Activated T-cell treated with anti-CD3 and anti-CD28 coated beads for 48 hours (primary cell): ENCODE results near the gene MRI1.

Experiments used
- DNase-seq: peaks from one replicate; pipeline ENCODE4 v3.0.0-alpha.2; 2020; ENCODE audit warnings: low read depth

Gene MRI1

DNA sequence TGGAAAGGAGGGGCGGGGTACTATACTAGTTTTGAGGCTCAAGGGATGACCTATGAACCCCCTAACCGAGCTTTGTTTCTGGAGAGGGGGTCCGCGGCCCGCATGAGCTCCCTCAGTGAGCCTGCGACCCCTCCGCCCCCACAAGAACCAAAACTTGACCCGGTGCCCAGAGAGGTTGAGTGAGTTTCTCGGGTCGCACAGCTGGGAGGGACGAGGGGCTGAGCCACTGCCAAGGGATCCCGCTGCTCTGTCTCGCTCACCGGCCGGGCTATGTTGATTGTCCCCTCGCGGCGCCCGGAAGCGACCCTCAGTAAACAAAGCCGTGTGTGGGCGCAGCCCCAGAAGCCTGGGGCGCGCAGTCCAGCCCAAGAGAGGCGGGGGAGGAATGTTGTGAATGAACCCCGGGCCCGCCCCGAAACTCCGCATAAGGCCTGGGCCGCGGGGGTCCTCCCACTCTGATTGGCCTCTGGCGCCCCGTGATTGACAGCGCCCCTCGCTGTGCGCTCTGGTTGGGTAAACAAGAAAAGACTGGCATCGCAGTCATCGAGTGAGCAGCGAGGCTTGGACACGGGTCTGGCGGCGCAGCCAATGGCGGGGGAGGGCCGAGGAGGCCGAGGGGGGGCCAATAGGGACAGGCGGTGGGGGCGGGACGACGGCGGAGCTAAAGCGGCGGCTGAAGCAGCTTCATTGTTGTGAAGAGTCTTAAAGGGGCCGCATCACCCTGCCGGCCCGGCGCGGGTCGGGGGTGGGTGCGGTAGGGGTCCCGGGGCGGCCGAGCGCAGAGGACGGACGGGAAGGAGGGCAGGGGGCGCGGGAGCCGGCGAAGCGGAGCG lies 30.7 kb downstream of the MRI1 start, which contains the start of gene ZSWIM4:
ZSWIM4 (plus strand) TSS at position 687 of the 833 bp plus-strand sequence. CDS start 206 bp downstream, outside the sequence.
- peak; percentile 95 for DNase-seq

DNA sequence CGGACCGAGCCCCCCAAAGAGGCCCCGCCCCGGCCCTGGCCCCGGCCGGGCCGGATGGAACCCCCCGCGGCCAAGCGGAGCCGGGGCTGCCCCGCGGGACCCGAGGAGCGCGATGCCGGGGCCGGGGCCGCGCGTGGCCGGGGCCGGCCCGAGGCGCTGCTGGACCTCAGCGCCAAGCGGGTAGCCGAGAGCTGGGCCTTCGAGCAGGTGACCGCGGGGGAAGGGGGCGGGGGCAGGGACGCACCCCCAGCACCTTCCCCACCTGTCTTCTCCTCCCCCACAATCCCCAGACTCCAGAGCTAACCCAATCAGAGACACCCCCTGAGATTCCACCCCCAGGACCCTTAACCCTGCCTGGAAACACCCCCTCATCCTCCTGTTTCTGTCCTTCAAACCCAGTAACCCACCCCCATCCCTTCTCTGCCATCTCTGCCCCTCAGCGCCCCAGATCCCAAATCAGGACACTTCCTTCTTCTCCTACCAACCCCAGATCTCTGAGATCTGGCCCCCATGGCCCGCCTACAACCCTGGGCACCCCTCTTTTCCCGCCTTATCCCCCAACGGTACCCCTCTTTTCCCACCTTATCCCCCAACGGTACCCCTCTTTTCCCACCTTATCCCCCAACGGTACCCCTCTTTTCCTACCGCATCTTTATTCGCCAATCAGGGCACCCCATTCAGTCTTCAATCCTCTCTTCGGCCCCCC lies 31.4 kb downstream of the MRI1 start:
- DNase-seq: no peak

DNA sequence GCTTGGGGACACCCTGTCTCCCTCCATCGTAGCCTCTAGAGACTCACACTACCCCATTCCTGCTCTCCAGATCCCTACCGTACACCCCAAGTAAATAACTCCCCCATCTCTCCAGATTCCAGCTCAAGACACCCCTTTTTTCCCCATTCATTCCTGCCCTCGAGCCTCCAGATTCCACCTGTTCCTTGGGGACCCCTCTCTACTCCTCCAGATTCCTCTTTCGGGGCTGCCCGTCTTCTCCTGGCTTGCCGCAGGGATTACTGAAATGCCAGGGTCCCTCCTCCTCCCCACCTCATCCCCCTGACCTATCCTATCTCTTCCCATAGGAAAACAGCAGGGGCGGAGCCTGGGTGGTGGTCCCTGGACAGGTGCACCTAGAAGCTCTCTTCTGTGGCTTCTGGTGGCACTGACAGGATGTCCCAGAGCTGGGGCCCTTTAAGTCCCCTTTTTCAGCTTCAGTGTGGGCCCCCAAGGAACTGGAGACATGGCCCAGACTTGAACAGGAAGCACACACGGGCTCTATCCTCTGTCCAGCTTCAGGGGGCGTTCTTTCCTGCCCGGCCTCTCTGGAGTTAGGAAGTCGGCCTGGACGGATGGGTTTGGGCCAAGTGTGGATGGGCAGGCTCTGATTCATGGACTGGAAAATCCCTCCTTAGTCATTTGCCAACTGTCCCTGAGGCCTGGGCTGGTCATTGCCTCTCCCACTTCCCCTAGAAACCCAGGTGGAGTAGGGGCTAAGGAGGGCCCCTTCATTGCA lies 32.2 kb downstream of the MRI1 start:
- no peak for DNase-seq

DNA sequence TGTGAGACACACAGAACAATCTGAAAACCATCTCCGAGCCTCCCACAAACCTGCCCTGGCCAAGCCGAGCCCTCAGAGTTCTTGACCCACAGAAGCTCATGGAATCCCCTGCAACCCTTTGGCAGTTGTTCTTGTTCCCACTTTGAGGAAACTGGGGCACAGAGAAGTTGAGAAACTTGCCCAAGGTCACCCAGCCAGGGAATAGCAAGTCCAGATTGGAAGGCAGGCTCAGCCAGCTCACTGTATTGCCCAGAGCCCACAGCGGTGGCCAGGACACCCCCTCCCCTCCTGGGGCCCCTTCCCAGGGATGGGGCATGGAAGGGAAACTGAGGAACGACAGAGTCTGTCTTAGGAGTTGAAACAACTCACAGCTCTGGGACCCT lies 32.7 kb downstream of the MRI1 start:
- no peak for DNase-seq

DNA sequence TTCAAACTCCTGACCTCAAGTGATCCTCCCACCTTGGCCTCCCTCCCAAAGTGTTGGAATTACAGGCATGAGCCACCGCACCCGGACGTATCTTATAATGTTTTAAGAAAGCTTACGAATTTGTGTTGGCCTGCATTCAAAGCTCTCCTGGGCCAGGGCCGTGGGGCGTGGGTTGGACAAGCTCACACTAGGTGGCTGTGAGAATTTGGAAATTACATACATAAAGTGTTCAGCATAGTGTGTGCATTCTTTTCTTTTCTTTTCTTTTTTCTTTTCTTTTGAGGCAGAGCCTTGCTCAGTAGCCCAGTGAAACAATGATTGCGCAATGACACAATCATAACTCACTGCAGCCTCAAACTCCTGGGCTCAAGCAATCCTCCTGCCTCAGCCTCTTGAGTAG lies 33.5 kb downstream of the MRI1 start:
- DNase-seq: no peak

DNA sequence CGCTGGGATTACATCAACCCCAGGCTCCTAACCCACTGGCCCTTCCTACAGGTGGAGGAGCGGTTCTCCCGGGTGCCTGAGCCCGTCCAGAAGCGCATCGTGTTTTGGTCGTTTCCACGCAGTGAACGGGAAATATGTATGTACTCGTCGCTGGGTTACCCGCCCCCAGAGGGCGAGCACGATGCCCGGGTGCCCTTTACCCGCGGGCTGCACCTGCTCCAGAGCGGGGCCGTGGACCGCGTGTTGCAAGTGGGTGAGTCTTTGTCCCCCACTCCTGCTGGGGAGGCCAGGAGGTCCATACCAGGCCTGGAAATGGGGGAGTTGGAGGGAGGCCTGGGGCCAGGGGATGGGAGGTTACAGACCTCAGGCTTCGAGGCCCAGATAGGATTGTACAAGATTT lies 35.3 kb downstream of the MRI1 start:
- DNase-seq: no peak

DNA sequence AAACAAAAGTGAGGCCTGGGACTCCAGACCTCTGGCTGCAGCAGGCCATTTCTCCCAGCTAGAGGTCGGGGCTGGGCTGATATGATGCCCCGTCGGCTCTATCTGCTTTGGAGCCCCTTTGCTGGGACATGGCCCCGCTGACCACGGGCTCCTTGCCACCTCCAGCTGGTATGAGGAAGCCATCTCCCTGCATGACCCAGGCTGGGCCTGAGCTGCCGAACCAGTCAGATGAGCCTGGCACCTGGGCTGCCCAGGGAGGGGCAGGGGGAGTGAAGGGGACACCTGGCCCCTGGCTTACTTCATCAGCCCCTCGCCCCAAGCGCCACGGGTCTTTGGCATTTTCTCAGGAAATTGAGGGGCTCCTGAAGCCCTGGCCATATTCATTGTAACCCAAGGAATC lies 38.7 kb downstream of the MRI1 start:
- DNase-seq: no peak

DNA sequence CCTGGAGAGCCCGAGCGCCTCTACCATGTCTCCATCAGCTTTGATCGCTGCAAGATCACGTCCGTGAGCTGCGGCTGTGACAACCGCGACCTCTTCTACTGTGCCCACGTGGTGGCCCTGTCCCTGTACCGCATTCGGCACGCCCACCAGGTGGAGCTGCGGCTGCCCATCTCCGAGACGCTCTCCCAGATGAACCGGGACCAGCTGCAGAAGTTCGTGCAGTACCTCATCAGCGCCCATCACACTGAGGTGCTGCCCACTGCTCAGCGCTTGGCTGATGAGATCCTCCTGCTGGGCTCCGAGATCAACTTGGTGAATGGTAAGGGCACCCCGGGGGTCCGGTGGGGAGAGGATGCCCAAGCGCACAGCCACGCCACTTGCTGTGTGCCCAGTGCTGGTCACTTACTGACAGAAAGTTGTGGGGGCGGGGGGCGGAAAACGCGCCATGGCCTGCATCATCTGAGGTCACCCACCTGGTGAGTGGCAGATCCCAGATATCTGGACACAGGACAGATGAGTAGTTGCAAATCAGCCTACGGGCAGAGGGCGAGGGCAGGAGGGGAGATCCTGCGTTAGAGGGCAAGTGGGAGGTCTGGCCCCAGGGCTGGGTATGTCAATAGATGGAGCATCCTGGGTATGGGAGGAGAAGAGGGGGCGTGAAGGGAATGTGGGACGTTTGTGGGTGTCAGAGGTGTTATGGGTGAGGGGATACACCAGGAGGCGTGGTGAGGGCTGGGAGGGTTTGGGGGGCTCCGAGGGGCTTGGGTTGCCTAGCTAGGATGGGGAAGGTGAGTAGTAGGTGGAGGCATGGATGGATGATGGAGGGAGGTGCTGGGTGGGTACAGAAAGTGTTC lies 40.7 kb downstream of the MRI1 start:
- no peak for DNase-seq

DNA sequence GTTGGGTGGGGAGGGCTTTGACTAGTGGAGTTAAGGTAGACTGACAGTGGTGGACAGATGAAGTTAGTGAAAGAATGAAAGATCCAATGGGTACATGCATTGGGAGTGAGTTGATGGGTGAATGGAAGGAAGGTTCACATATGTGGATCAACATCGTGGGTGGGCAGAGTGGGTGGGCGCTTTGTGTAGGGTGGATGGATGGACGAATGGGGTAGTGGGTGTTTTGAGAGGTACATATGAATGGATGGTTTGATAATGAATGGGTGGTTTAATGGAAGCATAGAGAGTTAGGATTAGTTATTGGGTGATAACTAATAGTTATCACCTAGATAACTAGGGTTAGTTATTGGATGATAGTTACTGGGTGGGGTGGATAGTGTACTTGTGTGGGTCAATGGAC lies 42.4 kb downstream of the MRI1 start:
- DNase-seq: no peak

DNA sequence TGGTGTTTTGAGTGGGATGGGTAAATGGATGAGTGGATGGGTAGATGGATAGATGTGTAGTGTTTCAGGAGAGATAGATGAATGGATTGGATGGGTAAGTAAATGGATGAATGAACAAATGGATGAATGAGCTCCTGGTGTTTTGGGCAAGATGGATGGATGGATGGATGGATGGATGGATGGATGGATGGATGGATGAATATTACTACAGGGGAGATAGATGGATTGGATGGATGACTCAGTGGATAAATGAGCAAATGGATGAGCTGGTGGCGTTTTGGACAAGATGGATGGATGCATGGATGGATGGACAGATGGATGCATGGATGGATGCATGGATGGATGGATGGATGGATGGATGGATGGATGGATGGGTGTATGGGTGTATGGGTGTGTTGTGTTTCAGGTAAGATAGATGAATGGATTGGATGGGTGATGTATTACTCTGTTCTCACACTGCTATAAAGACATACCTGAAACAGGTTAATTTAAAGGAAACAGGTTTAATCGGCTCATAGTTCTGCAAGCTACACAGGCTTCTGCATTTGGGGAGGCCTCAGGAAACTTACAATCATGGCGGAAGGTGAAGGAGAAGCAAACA lies 43.2 kb downstream of the MRI1 start:
- DNase-seq: no peak

DNA sequence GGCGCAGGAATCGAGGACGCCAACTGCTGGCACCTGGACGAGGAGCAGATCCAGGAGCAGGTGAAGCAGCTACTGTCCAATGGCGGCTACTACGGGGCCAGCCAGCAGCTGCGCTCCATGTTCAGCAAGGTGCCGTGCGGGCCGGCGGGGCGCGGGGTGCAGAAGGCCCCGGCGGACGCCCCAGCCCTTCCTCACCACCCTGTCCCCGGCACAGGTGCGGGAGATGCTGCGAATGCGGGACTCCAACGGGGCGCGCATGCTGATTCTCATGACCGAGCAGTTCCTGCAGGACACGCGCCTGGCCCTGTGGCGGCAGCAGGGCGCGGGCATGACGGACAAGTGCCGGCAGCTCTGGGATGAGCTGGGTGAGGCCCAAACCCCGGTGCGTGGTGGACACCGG lies 44.5 kb downstream of the MRI1 start:
- DNase-seq: no peak

DNA sequence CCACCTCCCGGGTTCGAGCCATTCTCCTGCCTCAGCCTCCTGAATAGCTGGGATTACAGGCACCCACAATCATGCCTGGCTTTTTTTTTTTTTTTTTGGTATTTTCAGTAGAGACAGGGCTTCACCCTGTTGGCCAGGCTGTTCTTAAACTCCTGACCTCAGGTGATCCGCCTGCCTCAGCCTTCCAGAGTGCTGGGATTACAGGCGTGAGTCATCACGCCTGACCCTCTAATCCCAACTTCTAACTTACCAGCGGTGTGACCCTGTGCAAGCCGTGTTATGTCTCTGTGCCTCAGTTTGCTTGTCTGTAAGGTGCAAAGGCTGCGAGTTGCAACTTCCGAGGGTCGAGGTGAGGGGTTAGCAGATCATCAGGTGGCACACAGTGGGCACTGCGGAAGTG lies 48.2 kb downstream of the MRI1 start:
- DNase-seq: no peak

DNA sequence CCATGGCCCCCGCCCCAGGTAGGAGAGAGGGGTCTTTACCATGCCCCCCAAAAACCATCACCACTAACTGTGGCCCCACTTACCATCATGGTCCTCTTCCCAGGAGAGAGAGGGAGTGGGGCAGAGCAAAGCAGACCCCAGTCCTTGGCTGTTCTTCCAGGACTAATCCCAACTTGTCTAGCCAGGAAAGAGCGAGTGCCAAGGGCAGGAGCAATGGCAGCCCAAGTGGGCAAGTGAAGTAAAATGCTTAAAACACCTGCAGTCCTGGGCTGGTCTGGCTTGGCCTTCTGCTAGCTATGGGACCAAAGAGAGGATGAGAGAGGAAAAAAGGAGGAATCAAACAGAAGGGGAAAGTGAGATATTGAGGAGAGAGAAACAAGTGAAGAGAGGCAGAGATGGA lies 48.8 kb downstream of the MRI1 start:
- DNase-seq: no peak

DNA sequence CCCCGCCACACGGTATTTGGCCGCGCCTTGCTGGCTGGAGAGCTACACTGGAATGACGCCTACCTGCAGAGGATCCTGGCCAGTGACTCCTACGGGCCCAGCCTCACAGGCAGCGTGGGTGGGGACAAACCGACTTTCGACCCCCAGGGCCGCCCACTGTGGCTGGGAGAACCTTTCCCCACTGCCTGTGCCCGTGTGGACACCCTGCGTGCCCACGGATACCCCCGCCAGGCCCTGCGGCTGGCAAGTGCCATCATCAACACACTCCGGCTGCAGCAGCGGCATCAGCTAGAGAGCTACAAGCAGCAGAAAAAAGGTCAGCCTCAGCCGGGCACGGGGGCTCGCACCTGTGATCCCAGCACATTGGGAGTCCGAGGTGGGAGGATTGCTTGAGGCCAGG lies 50.2 kb downstream of the MRI1 start:
- no peak for DNase-seq

DNA sequence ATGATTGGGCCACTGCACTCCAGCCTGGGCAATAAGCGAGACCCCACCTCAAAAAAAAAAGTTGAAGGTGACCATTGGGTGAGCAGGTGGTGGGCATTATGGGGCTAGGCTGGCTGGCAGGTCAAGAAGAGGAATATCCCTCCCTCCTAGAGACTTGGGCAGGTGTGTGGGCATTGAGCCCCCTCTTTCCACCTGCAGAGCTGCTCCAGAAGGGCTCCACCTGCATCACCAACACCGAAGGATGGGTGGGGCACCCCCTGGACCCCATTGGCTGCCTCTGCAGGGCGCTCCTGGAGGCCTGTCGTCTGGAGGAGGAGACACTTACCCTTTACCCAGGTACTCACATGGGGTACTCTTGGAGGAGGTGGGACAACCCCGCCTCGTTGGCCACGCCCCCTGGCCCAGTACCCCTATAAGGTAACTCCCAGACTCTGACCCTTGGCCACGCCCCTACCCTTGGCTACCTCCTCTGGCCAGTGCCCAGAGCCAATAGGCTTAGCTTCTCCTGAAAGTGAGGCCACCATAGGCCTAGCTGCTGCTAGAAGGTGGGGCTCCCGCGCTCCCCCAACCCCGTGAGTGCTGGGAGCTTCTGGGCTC lies 52.8 kb downstream of the MRI1 start:
- no peak for DNase-seq

DNA sequence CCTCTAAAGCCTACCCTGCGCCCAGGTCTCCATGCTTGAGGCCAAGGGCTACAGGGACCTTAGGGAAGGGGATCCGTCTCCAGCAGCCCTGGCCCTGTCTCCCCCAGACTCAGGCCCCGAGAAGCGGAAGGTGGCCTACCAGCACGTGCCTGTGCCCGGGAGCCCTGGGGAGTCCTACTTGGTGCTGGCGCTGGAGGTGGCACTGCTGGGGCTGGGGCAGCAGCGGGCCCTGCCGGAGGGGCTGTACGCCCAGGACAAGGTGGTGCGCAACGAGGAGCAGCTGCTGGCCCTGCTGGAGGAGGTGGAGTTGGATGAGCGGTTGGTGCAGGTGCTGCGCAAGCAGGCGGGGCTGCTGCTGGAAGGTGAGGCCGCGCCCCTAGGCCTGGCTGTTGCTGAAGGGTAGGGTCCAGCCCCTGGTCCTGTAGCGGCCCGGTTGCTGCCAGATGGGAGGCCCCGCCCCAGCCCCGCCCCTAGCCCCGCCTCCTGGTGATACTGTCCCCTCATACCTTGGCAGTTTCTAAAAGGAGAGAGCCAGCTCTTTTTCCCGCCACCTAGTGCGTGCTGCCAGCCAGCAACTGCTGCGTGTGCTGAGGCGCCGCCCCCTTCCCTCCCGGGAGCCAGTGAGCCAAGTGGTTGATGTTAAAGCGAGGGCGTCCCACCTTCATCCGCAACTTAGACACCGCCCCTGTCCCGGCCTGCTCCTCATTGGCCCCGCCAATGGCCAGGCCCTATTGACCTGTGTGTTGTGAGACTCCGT lies 53.5 kb downstream of the MRI1 start:
- DNase-seq: no peak

DNA sequence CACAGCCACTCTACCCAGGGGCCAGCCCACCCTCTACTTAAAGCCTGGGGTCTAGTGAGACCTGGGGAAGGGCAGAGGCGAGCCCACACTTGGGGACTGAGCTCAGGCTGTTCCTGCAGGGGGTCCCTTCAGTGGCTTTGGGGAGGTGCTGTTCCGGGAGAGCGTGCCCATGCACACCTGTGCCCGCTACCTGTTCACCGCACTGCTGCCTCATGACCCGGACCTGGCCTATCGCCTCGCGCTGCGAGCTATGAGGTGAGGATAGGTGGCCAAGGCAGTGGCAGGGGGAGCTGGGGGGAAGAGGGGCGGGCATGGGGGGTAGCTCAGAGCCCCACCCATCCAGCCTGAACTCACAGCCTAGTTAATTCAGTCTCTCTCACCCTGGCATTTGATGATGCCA lies 54.9 kb downstream of the MRI1 start:
- no peak for DNase-seq

DNA sequence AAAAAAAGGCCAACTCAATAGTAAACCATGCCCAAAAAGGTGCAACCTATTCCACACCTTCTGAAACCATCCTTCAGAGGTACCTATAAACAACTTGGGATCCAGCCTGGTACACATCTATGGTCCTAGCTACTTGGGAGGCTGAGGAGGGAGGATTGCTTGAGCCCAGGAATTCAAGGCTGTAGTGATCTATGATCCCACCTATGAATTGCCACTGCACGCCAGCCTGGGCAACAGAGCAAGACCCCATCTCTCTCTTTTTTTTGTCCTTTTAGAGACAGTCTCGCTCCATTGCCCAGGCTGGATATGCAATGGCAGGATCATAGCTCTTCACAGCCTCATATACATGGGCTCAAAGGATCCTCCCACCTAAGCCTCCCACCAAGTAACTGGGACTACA lies 57.0 kb downstream of the MRI1 start:
- no peak for DNase-seq

DNA sequence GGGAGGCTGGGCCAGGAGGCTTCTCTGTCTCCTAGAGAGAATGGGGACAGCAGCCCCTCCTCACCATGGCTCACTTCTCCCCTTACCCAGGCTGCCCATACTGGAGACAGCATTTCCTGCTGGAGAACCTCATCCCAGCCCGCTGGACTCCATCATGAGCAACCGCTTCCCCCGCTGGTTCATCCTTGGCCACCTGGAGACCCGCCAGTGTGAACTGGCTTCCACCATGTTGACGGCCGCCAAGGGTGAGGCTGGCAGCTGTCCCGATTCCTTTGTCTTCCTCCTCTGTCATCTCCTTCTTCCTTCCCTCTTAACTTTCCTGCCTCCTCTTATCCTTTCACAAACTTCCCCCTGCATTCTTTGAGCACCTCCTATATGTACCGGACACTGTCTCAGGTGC lies 58.9 kb downstream of the MRI1 start:
- DNase-seq: no peak
